ENCODE results near the gene CSRNP3.

DNA sequence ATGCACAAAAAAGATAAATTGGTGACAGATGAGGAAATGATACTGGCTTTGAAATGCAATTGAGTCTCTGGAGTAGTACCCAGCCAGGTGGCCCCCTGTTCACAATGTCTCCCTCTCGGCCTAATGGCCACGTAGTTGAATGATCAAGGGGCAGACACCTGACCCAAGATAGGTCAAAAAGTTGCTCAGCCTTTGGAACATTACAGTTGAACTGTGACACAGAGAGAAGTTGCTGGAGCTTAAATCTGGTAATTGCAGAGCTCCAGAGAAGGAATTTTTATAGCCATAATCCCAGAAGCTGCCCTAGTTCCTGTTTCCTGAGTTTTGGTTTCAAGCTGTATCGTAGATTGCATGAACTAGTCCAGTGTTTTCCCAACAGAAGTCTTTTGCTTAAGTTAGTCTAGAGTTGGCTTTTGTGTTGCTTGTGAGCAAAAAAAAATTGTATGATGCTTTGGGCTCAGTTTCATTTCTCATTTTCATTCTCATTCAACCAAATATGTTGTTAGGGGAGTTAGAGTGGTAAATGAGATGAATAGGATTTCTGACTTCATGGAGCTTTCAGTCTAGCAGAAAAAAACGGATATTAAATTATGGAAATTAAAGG lies 117.9 kb downstream of the CSRNP3 start:
- TF ChIP-seq, protein P1, sequence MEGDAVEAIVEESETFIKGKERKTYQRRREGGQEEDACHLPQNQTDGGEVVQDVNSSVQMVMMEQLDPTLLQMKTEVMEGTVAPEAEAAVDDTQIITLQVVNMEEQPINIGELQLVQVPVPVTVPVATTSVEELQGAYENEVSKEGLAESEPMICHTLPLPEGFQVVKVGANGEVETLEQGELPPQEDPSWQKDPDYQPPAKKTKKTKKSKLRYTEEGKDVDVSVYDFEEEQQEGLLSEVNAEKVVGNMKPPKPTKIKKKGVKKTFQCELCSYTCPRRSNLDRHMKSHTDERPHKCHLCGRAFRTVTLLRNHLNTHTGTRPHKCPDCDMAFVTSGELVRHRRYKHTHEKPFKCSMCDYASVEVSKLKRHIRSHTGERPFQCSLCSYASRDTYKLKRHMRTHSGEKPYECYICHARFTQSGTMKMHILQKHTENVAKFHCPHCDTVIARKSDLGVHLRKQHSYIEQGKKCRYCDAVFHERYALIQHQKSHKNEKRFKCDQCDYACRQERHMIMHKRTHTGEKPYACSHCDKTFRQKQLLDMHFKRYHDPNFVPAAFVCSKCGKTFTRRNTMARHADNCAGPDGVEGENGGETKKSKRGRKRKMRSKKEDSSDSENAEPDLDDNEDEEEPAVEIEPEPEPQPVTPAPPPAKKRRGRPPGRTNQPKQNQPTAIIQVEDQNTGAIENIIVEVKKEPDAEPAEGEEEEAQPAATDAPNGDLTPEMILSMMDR (IDR thresholded peaks at IDR 0.05), result no peak
- no peak for TF ChIP-seq POLR2A (IDR thresholded peaks at IDR 0.05)
- no peak for TF ChIP-seq POLR2AphosphoS5 (IDR thresholded peaks at IDR 0.05)

Data from upper lobe of left lung (tissue), 4 donors.